Keratinocyte (primary cell): ENCODE measurements around the gene NBPF26. TPM values are rescaled to one million over a fixed set of nuclear protein-coding genes. Genes with fewer than 3 reads are reported as not detected.
"Not testable (repeated sequence)": the region's sequence is repeated elsewhere in the genome, so short reads cannot be mapped to it uniquely, and the experiment has no call there.

ENCODE experiments used
- DNase-seq: peaks from one replicate; pipeline ENCODE4 v3.0.0-alpha.2; 2011; ENCODE audit warnings: low read depth, missing footprints, low spot score
- FAIRE-seq: peaks from 2 replicates; lab custom pipeline; 2011; peaks lifted over from hg19 to GRCh38; lab: Jason Lieb, UNC
- H2AFZ ChIP-seq: 2 replicates; pipeline ENCODE4 v1.6.0; 2012; ENCODE audit warnings: low read length, control low read depth, inconsistent platforms; ENCODE audit not compliant: control insufficient read depth
- H3K27ac ChIP-seq: 2 replicates; pipeline ENCODE4 v1.5.1; 2011; ENCODE audit warnings: low read length; ENCODE audit not compliant: control insufficient read depth, insufficient read depth
- H3K27me3 ChIP-seq: 3 replicates; pipeline ENCODE4 v1.6.0; 2011; ENCODE audit warnings: low read length; ENCODE audit not compliant: control insufficient read depth, insufficient read depth; ENCODE audit errors: extremely low read depth
- H3K36me3 ChIP-seq, 2 experiments: 2 replicates in 1 of 2; 3 replicates in 1 of 2; pipeline ENCODE4 v1.5.1; 2011; ENCODE audit warnings: low read length in 2 of 2, mild to moderate bottlenecking in 1 of 2; ENCODE audit not compliant: control insufficient read depth in 2 of 2, insufficient read depth in 2 of 2; ENCODE audit errors: extremely low read depth in 1 of 2
- H3K4me1 ChIP-seq: 3 replicates; pipeline ENCODE4 v1.5.1; 2011; ENCODE audit warnings: low read length; ENCODE audit not compliant: control insufficient read depth, insufficient read depth; ENCODE audit errors: extremely low read depth
- H3K4me2 ChIP-seq: 3 replicates; pipeline ENCODE4 v1.6.0; 2011; ENCODE audit warnings: low read depth, low read length; ENCODE audit not compliant: control insufficient read depth, insufficient read depth; ENCODE audit errors: extremely low read depth
- H3K4me3 ChIP-seq, 3 experiments: fragments of 200-600 bp in 1 of 3; sonication (generic) in 1 of 3; 2 replicates in 2 of 3; 3 replicates in 1 of 3; pipeline ENCODE4 v1.5.1; 2011 to 2016; ENCODE audit warnings: low read length in 3 of 3, mild to moderate bottlenecking in 3 of 3, control low read depth in 2 of 3, inconsistent platforms in 1 of 3, low read depth in 1 of 3, mixed read lengths in 1 of 3, mixed run types in 1 of 3, moderate library complexity in 1 of 3; ENCODE audit not compliant: control insufficient read depth in 2 of 3, insufficient read depth in 2 of 3; ENCODE audit errors: extremely low read depth in 1 of 3
- H3K79me2 ChIP-seq: 2 replicates; pipeline ENCODE4 v1.6.0; 2012; ENCODE audit warnings: low read length; ENCODE audit not compliant: control insufficient read depth, insufficient read depth
- H3K9ac ChIP-seq: 3 replicates; pipeline ENCODE4 v1.6.0; 2011; ENCODE audit warnings: low read length; ENCODE audit not compliant: control insufficient read depth, insufficient read depth; ENCODE audit errors: extremely low read depth
- H3K9me1 ChIP-seq: 3 replicates; pipeline ENCODE4 v1.6.0; 2011; ENCODE audit warnings: low read length; ENCODE audit not compliant: control insufficient read depth, insufficient read depth; ENCODE audit errors: extremely low read depth
- H3K9me3 ChIP-seq: 2 replicates; pipeline ENCODE4 v1.5.1; 2012; ENCODE audit warnings: low read depth, low read length; ENCODE audit not compliant: control insufficient read depth
- H4K20me1 ChIP-seq: 3 replicates; pipeline ENCODE4 v1.6.0; 2011; ENCODE audit warnings: low read length; ENCODE audit not compliant: control insufficient read depth, insufficient read depth; ENCODE audit errors: extremely low read depth
- dilution Hi-C: fragments of 300-500 bp; cut with MboI; formaldehyde crosslinking; loops from one replicate; pipeline ENCODE4 v1.7.0; 2020; ENCODE audit warnings: low sequenced_read_pairs; ENCODE audit not compliant: extremely low pct_ligation_motif_present
- polyA plus RNA-seq, 5 experiments: library from polyadenylated mRNA; depleted of rRNA in 3 of 5; stranded (reverse) in 3 of 5; stranded (forward) in 1 of 5; unstranded in 1 of 5; fragments of >200 nt; gene quantifications; 1 replicate in 1 of 5; 2 replicates in 3 of 5; 3 replicates in 1 of 5; pipeline versions ENCODE4 v1.2.1 to v1.2.3, GENCODE V29; 2011 to 2012; ENCODE audit warnings: missing spikeins in 2 of 5, low read depth in 1 of 5, low replicate concordance in 1 of 5

The NBPF26 gene
- polyA plus RNA-seq, 1 donor (not counting 4 experiments of a cell fraction or from before 2014, with no cell fraction given): 7.7 TPM

DNA sequence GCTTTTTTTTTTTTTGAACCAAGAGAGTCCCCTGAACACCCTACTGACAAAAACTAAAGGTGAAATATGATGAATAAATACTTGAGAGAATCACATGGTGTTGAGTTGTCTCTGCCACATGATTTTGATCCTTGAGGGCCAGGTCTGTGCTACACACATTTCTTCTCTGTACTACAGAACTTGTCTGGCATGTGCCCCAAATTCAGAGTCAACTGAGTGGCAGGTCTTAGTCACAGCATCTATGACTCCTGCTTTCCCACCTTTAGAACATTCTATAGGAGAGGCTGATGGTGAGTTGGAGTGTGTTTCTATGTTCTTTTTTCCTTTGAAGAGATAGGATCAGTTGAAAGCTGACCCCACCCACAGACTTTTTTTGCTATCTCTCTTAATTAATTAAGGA is 5.1 kb downstream of the NBPF26 start:
- H3K4me3 ChIP-seq, H3K27ac ChIP-seq, H3K4me1 ChIP-seq, FAIRE-seq, H3K4me2 ChIP-seq, H3K27me3 ChIP-seq, H4K20me1 ChIP-seq, H3K9ac ChIP-seq, H3K9me3 ChIP-seq, H3K36me3 ChIP-seq, dilution Hi-C loops, H3K79me2 ChIP-seq, H3K9me1 ChIP-seq, DNase-seq, H2AFZ ChIP-seq: not testable (repeated sequence)

DNA sequence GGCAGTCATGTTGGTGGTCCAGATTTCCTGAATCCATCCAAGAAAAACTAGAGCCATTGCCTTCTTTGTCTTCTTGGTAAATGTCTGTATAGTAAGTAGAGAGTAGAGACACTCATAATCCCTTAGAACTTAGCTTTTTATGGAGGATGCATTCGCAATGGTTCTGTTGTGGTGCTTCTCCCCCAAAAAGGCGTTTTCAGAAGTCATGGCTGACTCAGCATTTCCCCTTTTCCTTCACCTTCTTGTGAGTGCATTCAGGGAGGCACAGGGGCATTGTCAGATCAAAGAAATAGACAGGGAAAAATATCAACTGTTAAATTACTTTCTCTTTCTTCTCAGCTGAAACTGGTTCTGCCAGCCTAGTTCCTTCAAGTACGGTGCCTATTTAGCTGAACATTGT is 45.3 kb downstream of the NBPF26 start:
- H2AFZ ChIP-seq, H3K79me2 ChIP-seq, H3K9ac ChIP-seq, H3K27me3 ChIP-seq, dilution Hi-C loops, H3K4me2 ChIP-seq, H3K36me3 ChIP-seq, H3K27ac ChIP-seq, H3K4me3 ChIP-seq, H3K9me3 ChIP-seq, FAIRE-seq, H4K20me1 ChIP-seq, H3K9me1 ChIP-seq, DNase-seq, H3K4me1 ChIP-seq: not testable (repeated sequence)

GRCh38 chr1:120805452-120805851 is 81.7 kb downstream of the NBPF26 start:
- H3K9ac ChIP-seq, H4K20me1 ChIP-seq, H3K79me2 ChIP-seq, H3K4me2 ChIP-seq, H2AFZ ChIP-seq, H3K4me3 ChIP-seq, H3K9me1 ChIP-seq, H3K36me3 ChIP-seq, FAIRE-seq, H3K4me1 ChIP-seq, H3K27ac ChIP-seq, dilution Hi-C loops, DNase-seq, H3K27me3 ChIP-seq, H3K9me3 ChIP-seq: not testable (repeated sequence)
